ENCODE measurements around the gene HSH2D. TPM values are rescaled to one million over a fixed set of nuclear protein-coding genes. Genes with fewer than 3 reads are reported as not detected.

The HSH2D gene
- total and polyA plus RNA-seq, 9 of the 15 experiments (the other 6 are each of a cell fraction or from before 2014, with no cell fraction given): 0.03 to 1.1 (median 0.35) TPM; not detected in 1

DNA sequence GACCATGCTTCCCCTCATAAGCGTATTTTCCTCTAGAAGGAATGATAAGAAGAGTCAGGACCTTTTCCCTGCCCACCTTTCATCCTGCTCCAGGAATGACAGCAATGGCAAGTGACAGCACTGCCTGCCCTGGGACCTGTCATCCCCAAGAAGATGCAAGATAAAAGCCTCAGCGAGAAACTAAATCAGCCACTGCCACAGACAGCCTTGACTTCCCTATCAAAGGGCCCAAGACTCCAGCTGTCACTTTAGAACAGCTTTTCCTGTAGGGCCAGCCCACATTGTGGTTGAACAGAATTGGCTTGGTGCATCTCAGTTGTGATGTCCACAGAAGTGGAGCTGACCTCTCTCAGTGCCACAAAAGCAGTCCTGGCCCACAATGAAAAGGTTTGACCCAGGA lies 30.7 kb upstream of the HSH2D start (continued):
- TF ChIP-seq, protein P1, sequence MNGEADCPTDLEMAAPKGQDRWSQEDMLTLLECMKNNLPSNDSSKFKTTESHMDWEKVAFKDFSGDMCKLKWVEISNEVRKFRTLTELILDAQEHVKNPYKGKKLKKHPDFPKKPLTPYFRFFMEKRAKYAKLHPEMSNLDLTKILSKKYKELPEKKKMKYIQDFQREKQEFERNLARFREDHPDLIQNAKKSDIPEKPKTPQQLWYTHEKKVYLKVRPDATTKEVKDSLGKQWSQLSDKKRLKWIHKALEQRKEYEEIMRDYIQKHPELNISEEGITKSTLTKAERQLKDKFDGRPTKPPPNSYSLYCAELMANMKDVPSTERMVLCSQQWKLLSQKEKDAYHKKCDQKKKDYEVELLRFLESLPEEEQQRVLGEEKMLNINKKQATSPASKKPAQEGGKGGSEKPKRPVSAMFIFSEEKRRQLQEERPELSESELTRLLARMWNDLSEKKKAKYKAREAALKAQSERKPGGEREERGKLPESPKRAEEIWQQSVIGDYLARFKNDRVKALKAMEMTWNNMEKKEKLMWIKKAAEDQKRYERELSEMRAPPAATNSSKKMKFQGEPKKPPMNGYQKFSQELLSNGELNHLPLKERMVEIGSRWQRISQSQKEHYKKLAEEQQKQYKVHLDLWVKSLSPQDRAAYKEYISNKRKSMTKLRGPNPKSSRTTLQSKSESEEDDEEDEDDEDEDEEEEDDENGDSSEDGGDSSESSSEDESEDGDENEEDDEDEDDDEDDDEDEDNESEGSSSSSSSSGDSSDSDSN (IDR thresholded peaks at IDR 0.05; ENCODE audit: borderline replicate concordance in 1 of 2, low read depth in 2 of 2, low read length in 2 of 2): 0 out of 4 replicates have a peak, but pooled peaks of 1 of the 2 experiments have one; percentile 51
- TF ChIP-seq ZBTB7A (IDR thresholded peaks at IDR 0.05; ENCODE audit: borderline replicate concordance, control insufficient read depth, low read depth, low read length) (no peak), GATAD2B (IDR thresholded peaks at IDR 0.05; ENCODE audit: borderline replicate concordance) (no peak), THRAP3 (IDR thresholded peaks at IDR 0.05; ENCODE audit: borderline replicate concordance) (no peak), CBFA2T3 (IDR thresholded peaks at IDR 0.05) (peak; percentile 83), SMARCA4 (IDR thresholded peaks at IDR 0.05) (peak; percentile 32; the same call in 1 of the 2 replicates), CC2D1A (IDR thresholded peaks at IDR 0.05) (no peak), DPF2 (IDR thresholded peaks at IDR 0.05) (0 out of 2 replicates have a peak, but pooled peaks have one; percentile 41), ZNF133 (CRISPR knock-in tag; IDR thresholded peaks at IDR 0.05) (no peak), ZNF232 (CRISPR knock-in tag; IDR thresholded peaks at IDR 0.05) (no peak), WHSC1 (IDR thresholded peaks at IDR 0.05; ENCODE audit: low read length) (no peak), HDGF (IDR thresholded peaks at IDR 0.05) (no peak), HDAC1 (IDR thresholded peaks at IDR 0.05) (peak in 1 of 2 experiments; percentile 42; a peak in 1 of 4 replicates)
- TF ChIP-seq, protein P2, sequence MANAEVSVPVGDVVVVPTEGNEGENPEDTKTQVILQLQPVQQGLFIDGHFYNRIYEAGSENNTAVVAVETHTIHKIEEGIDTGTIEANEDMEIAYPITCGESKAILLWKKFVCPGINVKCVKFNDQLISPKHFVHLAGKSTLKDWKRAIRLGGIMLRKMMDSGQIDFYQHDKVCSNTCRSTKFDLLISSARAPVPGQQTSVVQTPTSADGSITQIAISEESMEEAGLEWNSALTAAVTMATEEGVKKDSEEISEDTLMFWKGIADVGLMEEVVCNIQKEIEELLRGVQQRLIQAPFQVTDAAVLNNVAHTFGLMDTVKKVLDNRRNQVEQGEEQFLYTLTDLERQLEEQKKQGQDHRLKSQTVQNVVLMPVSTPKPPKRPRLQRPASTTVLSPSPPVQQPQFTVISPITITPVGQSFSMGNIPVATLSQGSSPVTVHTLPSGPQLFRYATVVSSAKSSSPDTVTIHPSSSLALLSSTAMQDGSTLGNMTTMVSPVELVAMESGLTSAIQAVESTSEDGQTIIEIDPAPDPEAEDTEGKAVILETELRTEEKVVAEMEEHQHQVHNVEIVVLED (CRISPR knock-in tag; IDR thresholded peaks at IDR 0.05): no peak
- TF ChIP-seq, protein P3, sequence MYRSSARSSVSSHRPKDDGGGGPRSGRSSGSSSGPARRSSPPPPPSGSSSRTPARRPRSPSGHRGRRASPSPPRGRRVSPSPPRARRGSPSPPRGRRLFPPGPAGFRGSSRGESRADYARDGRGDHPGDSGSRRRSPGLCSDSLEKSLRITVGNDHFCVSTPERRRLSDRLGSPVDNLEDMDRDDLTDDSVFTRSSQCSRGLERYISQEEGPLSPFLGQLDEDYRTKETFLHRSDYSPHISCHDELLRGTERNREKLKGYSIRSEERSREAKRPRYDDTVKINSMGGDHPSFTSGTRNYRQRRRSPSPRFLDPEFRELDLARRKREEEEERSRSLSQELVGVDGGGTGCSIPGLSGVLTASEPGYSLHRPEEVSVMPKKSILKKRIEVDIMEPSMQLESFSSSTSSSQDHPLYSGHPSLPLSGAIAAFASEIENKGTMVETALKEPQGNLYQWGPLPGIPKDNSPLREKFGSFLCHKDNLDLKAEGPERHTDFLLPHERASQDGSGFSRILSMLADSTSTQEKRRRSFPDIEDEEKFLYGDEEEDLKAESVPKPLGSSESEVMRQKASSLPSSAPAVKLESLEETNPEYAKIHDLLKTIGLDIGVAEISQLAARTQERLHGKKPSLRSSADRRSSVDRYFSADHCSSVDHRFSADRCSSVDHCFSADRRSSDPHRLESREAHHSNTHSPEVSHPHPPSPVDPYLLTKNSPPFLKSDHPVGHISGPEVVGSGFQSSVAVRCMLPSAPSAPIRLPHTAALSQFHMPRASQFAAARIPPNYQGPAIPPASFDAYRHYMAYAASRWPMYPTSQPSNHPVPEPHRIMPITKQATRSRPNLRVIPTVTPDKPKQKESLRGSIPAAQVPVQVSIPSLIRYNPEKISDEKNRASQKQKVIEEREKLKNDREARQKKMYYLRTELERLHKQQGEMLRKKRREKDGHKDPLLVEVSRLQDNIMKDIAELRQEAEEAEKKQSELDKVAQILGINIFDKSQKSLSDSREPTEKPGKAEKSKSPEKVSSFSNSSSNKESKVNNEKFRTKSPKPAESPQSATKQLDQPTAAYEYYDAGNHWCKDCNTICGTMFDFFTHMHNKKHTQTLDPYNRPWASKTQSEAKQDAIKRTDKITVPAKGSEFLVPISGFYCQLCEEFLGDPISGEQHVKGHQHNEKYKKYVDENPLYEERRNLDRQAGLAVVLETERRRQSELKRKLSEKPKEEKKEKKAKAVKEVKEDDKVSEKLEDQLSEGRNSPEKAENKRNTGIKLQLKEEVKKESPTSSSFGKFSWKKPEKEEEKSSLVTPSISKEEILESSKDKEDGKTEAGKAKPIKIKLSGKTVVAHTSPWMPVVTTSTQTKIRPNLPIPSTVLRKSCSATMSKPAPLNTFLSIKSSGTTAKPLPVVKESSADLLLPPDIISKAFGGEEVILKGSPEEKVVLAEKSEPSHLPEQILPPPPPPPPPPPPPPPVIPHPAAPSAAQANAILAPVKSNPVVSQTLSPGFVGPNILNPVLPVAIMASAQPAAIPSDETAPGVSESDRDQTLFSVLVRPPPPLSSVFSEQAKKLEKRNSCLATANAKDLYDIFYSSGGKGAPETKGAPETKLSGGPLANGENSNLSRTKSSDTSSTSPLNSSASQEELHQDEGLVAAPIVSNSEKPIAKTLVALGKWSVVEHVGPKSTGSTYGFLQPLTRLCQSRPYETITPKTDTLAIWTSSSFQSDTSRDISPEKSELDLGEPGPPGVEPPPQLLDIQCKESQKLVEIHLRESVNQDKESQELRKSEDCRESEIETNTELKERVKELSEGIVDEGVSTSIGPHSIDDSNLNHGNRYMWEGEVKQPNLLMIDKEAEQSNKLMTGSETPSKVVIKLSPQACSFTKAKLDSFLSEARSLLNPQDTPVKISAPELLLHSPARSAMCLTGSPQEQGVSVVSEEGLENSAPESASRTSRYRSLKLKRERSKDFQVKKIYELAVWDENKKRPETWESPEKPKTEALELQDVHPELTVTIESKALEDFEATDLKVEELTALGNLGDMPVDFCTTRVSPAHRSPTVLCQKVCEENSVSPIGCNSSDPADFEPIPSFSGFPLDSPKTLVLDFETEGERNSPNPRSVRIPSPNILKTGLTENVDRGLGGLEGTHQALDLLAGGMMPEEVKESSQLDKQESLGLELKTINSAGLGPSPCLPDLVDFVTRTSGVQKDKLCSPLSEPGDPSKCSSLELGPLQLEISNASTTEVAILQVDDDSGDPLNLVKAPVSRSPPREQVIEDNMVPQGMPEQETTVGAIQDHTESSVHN (IDR thresholded peaks at IDR 0.05; ENCODE audit: borderline replicate concordance in 1 of 2, low read depth in 1 of 2): no peak
- TF ChIP-seq, protein P4, sequence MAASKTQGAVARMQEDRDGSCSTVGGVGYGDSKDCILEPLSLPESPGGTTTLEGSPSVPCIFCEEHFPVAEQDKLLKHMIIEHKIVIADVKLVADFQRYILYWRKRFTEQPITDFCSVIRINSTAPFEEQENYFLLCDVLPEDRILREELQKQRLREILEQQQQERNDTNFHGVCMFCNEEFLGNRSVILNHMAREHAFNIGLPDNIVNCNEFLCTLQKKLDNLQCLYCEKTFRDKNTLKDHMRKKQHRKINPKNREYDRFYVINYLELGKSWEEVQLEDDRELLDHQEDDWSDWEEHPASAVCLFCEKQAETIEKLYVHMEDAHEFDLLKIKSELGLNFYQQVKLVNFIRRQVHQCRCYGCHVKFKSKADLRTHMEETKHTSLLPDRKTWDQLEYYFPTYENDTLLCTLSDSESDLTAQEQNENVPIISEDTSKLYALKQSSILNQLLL (CRISPR knock-in tag; IDR thresholded peaks at IDR 0.05; ENCODE audit: borderline replicate concordance): no peak

Measured in K562 (cell line).